ENCODE results near the gene LYST. TPM values are rescaled to one million over a fixed set of nuclear protein-coding genes. Genes with fewer than 3 reads are reported as not detected.

The LYST gene
- total and polyA plus RNA-seq, 2 of the 4 experiments (the other 2 are of a cell fraction): 2.2 to 7.2 TPM

- CTCF ChIA-PET: no interaction called here
- no peak overlapping the region for H3K4ac ChIP-seq (ENCODE audit: low read depth, low read length)
- H2AK9ac ChIP-seq (replicated peaks; ENCODE audit: low read depth, low read length, poor library complexity): no peak overlapping the region
- no peak overlapping the region for H3K56ac ChIP-seq (ENCODE audit: extremely low read depth, insufficient read depth, low read length)
- peaks cover 2% of the 10 kb centered on the region for H3K4me1 ChIP-seq (ENCODE audit: control insufficient read depth, insufficient read depth, low read length)
- no peak for DNase-seq
- H3K18ac ChIP-seq (ENCODE audit: low read depth, low read length): no peak overlapping the region
- no peak overlapping the region for H4K91ac ChIP-seq (ENCODE audit: insufficient read depth, low read depth, low read length)
- H3K23ac ChIP-seq (ENCODE audit: low read depth, low read length): 0 out of 2 replicates have a peak overlapping the region, but pooled peaks have one; percentile 59
- H2AK5ac ChIP-seq (ENCODE audit: low read depth, low read length): no peak overlapping the region
- intact Hi-C loops (cut with micrococcal nuclease) (no loop called here), dilution Hi-C loops (cut with HindIII; ENCODE audit: low sequenced_read_pairs, unreplicated experiment) (no loop called here), in situ Hi-C loops (cut with MboI; ENCODE audit: low sequenced_read_pairs) (no loop called here)
- H4K8ac ChIP-seq (ENCODE audit: low read depth in 2 of 2, low read length in 2 of 2): no peak overlapping the region
- no peaks in the 10 kb centered on the region for H3K27me3 ChIP-seq (ENCODE audit: control insufficient read depth, insufficient read depth, low read length)
- no peak overlapping the region for H2BK15ac ChIP-seq (ENCODE audit: low read depth, low read length)
- POLR2A ChIA-PET (ENCODE audit: unreplicated experiment): no interaction called here
- no peak overlapping the region for H3K4me3 ChIP-seq (ENCODE audit: insufficient read depth, low read depth, low read length)
- no peak overlapping the region for H3K14ac ChIP-seq (replicated peaks; ENCODE audit: low read depth, low read length)
- BruUV-seq (replicated peaks): no TSS peak
- H2BK120ac ChIP-seq (ENCODE audit: low read depth, low read length): no peak overlapping the region
- H3K27ac ChIP-seq (ENCODE audit: insufficient read depth, low read length): no peak overlapping the region
- H2BK20ac ChIP-seq (ENCODE audit: low read depth, low read length): no peak overlapping the region
- no peaks in the 10 kb centered on the region for H3K9me3 ChIP-seq (ENCODE audit: control insufficient read depth, insufficient read depth, low read length)
- no peak overlapping the region for H3K9ac ChIP-seq (ENCODE audit: low read depth, low read length)
- H2BK5ac ChIP-seq (ENCODE audit: low read depth, low read length, poor library complexity, severe bottlenecking): no peak overlapping the region
- TF ChIP-seq MAFK (IDR thresholded peaks at IDR 0.05; ENCODE audit: low read depth, low read length) (no peak), CEBPB (IDR thresholded peaks at IDR 0.05; ENCODE audit: low read depth, low read length) (no peak), POLR2A (IDR thresholded peaks at IDR 0.05; ENCODE audit: low read depth, low read length) (no peak), USF2 (IDR thresholded peaks at IDR 0.05; ENCODE audit: low read depth, low read length) (no peak)
- ATAC-seq (ENCODE audit: low read depth): no peak
- peaks cover 0 to 11% of the 10 kb centered on the region in 2 experiments; a peak in 2 of 4 replicates for H3K79me1 ChIP-seq (ENCODE audit: low read depth in 1 of 2, low read length in 2 of 2)
- no peak overlapping the region for H4K5ac ChIP-seq (ENCODE audit: low read depth, low read length)
- no peaks in the 10 kb centered on the region for H3K36me3 ChIP-seq (ENCODE audit: control insufficient read depth, insufficient read depth, low read length)
- H3K9me1 ChIP-seq (ENCODE audit: insufficient read depth, low read length): no peaks in the 10 kb centered on the region; the same call in 1 of the 2 replicates
- no peak overlapping the region for H2AFZ ChIP-seq (replicated peaks; ENCODE audit: low read length, poor library complexity)
- H4K20me1 ChIP-seq (ENCODE audit: insufficient read depth, low read length): no peaks in the 10 kb centered on the region
- H3K4me2 ChIP-seq (ENCODE audit: low read depth, low read length): no peak overlapping the region
Measured at GRCh38 chr1:235734335-235734734, 132.4 kb downstream of the LYST start.

All from IMR-90 (cell line).